Spleen (tissue), 11 donors: ENCODE results near the gene OR8D1. TPM values are rescaled to one million over a fixed set of nuclear protein-coding genes. Genes with fewer than 3 reads are reported as not detected.

ENCODE experiments used
- DNase-seq: peaks from one replicate; pipeline ENCODE4 v3.0.0-alpha.2; 2020
- H3K27ac ChIP-seq, 8 donors: fragments of 200-600 bp; sonication (generic) in 7 of 8; 1 replicate in 4 of 8; 2 replicates in 4 of 8; pipeline versions ENCODE4 v1.5.0 to v1.8.0; 2016 to 2021; ENCODE audit warnings: inconsistent platforms in 4 of 8, mild to moderate bottlenecking in 4 of 8, moderate library complexity in 1 of 8
- H3K27me3 ChIP-seq, 7 donors: fragments of 200-600 bp; sonication (generic) in 6 of 7; replicated peaks in 1 of 7; 1 replicate in 4 of 7; 2 replicates in 3 of 7; pipeline versions ENCODE4 v1.5.0 to v1.8.0; 2016 to 2021; ENCODE audit warnings: inconsistent platforms in 3 of 7, mild to moderate bottlenecking in 1 of 7
- H3K36me3 ChIP-seq, 6 donors: fragments of 200-600 bp; sonication (generic) in 5 of 6; 1 replicate in 4 of 6; 2 replicates in 2 of 6; pipeline versions ENCODE4 v1.5.0 to v1.8.0; 2016 to 2021; ENCODE audit warnings: inconsistent platforms in 2 of 6
- H3K4me1 ChIP-seq, 6 donors: fragments of 200-600 bp; sonication (generic) in 5 of 6; 1 replicate in 3 of 6; 2 replicates in 3 of 6; pipeline versions ENCODE4 v1.5.0 to v1.8.0; 2016 to 2021; ENCODE audit warnings: inconsistent platforms in 3 of 6
- H3K4me3 ChIP-seq, 8 donors: fragments of 200-600 bp; sonication (generic) in 7 of 8; 1 replicate in 4 of 8; 2 replicates in 4 of 8; pipeline versions ENCODE4 v1.5.0 to v1.8.0; 2016 to 2021; ENCODE audit warnings: inconsistent platforms in 4 of 8, mild to moderate bottlenecking in 4 of 8, moderate library complexity in 2 of 8
- H3K9me3 ChIP-seq, 8 donors: fragments of 200-600 bp; sonication (generic) in 7 of 8; 1 replicate in 4 of 8; 2 replicates in 4 of 8; pipeline versions ENCODE4 v1.5.0 to v1.8.0; 2016 to 2021; ENCODE audit warnings: inconsistent platforms in 4 of 8
- POLR2A ChIP-seq, 3 donors: fragments of 450-650 bp; IDR thresholded peaks; one replicate each; pipeline ENCODE4 v1.5.1; 2017; ENCODE audit warnings: antibody characterized with exemption in 3 of 3, mild to moderate bottlenecking in 1 of 3
- POLR2AphosphoS5 ChIP-seq, 3 donors: sonication (generic); formaldehyde crosslinking; IDR thresholded peaks; one replicate each; pipeline ENCODE4 v1.5.1; 2017; ENCODE audit warnings: antibody characterized with exemption in 3 of 3
- WGBS, 5 donors: extraction: QIAGEN DNeasy Blood & Tissue Kit in 3 of 5; methylation state at CpG; one replicate each; pipeline versions ENCODE4 v1.1.5 to v1.1.7; 2013 to 2018; 5-methylcytosine and 5-hydroxymethylcytosine counted together
- intact Hi-C: fragments of 100-400 bp; cut with DNase I; formaldehyde crosslinking; loops from one replicate; pipeline ENCODE4 v1.15.0; 2023; ENCODE audit warnings: low total_unique reads
- polyA plus RNA-seq, 3 donors: library from polyadenylated mRNA; stranded (reverse); fragments of 200-250 nt; gene quantifications; one replicate each; pipeline ENCODE4 v1.2.1, GENCODE V29; 2013
- total RNA-seq, 7 donors: library from RNA; depleted of rRNA in 3 of 7; stranded (reverse); fragments of >200 nt in 3 of 7; fragmentation: NEBNext Ultra II Directional in 4 of 7; extraction: Animal tissue kit (Norgen Biotek cat#: 25700) in 4 of 7; gene quantifications; one replicate each; pipeline versions ENCODE4 v1.1.0 to v1.2.1, GENCODE V29; 2016 to 2021
- TF ChIP-seq, protein P1 (sequence below), 11 experiments: fragments of 200-600 bp in 7 of 11; fragments of 450-650 bp in 4 of 11; sonication (generic) in 4 of 11; IDR thresholded peaks in 8 of 11; conservative IDR thresholded peaks in 3 of 11; 1 replicate in 7 of 11; 2 replicates in 4 of 11; pipeline versions ENCODE4 v1.4.0 to v1.8.0; 2016 to 2021; ENCODE audit warnings: antibody characterized with exemption in 11 of 11, inconsistent platforms in 4 of 11, mild to moderate bottlenecking in 1 of 11
- donor health status: healthy with polysubstance abuse.
- donor health status: DM: no; HTN: no; CAD: no; lungs with moderate emphysema.
- donor health status: DM: no; HTN: no; CAD: no.
- donor health status: Bipolar disorder and iron deficiency.
- donor health status: healthy.
- donor health status: DM: no; HTN: no; CAD: no.
- donor health status: DM: yes; HTN: yes; CAD: no.

OR8D1 gene
- total and polyA plus RNA-seq, 10 donors: not detected

DNA sequence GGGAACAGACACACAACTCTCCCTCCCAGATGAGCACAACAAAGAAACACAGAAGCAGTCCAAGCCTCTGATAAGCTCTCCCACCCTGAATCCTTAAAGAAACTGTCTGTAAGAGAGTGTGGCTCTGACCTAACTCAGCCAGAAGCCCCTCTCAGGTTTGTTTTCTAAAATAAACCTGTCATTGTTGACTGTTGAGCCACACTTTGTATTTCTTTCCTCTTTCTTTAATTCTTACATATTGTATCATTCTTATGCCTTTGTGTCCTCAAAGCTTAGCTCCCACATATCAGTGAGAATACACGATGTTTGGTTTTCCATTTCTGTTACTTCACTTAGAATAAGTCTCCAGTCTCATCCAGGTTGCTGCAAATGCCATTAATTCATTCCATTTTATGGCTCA, 14.0 kb upstream of the OR8D1 start:
- intact Hi-C loops: no loop called here
- 81 to 96% (median 91%) methylated on average over 1 of the region's 1 CpG for WGBS, 5 donors

GRCh38 chr11:124322356-124322755, 8.6 kb upstream of the OR8D1 start:
- no peaks in the 10 kb centered on the region for H3K36me3 ChIP-seq
- peaks cover 0 to 5% (median 0%) of the 10 kb centered on the region in 6 donors for H3K4me1 ChIP-seq
- intact Hi-C loops: no loop called here
- H3K27me3 ChIP-seq: no peaks in the 10 kb centered on the region
- no peaks in the 10 kb centered on the region for H3K9me3 ChIP-seq
- DNase-seq: no peak
- TF ChIP-seq POLR2AphosphoS5 (IDR thresholded peaks at IDR 0.05) (no peak), POLR2A (IDR thresholded peaks at IDR 0.05) (no peak)
- TF ChIP-seq, protein P1, sequence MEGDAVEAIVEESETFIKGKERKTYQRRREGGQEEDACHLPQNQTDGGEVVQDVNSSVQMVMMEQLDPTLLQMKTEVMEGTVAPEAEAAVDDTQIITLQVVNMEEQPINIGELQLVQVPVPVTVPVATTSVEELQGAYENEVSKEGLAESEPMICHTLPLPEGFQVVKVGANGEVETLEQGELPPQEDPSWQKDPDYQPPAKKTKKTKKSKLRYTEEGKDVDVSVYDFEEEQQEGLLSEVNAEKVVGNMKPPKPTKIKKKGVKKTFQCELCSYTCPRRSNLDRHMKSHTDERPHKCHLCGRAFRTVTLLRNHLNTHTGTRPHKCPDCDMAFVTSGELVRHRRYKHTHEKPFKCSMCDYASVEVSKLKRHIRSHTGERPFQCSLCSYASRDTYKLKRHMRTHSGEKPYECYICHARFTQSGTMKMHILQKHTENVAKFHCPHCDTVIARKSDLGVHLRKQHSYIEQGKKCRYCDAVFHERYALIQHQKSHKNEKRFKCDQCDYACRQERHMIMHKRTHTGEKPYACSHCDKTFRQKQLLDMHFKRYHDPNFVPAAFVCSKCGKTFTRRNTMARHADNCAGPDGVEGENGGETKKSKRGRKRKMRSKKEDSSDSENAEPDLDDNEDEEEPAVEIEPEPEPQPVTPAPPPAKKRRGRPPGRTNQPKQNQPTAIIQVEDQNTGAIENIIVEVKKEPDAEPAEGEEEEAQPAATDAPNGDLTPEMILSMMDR (IDR thresholded peaks at IDR 0.05 in 8 of 11, conservative IDR thresholded peaks at IDR 0.05 in 3 of 11): no peak
- no peak overlapping the region for H3K27ac ChIP-seq
- 85 to 97% (median 89%) methylated on average over 1 of the region's 1 CpG for WGBS, 5 donors
- H3K4me3 ChIP-seq: no peak overlapping the region

More for the DNA sequence above, 14.0 kb upstream of the OR8D1 start:
- Histone ChIP-seq H3K4me3 (no peak overlapping the region), H3K9me3 (no peaks in the 10 kb centered on the region), H3K27ac (peak overlapping the region in 2 of 8 donors; percentile 13 to 74), H3K4me1 (peaks cover 0 to 37% (median 7%) of the 10 kb centered on the region in 6 donors), H3K27me3 (no peaks in the 10 kb centered on the region), H3K36me3 (no peaks in the 10 kb centered on the region)
- DNase-seq: no peak
- no peak for TF ChIP-seq POLR2A (IDR thresholded peaks at IDR 0.05)
- TF ChIP-seq POLR2AphosphoS5 (IDR thresholded peaks at IDR 0.05): no peak
- TF ChIP-seq, protein P1 (IDR thresholded peaks at IDR 0.05 in 8 of 11, conservative IDR thresholded peaks at IDR 0.05 in 3 of 11): no peak

GRCh38 chr11:124320097-124320496, 6.3 kb upstream of the OR8D1 start, which contains the start of gene OR8D2:
Gene OR8D2 (minus strand): TSS chr11:124320197. CDS start chr11:124320197, 0 bp downstream.
- Histone ChIP-seq H3K9me3 (no peaks in the 10 kb centered on the region), H3K4me3 (no peak within 1 kb of the TSS), H3K4me1 (no peaks in the 10 kb centered on the region), H3K27ac (no peak within 1 kb of the TSS), H3K36me3 (no peaks in the 10 kb centered on the region), H3K27me3 (no peaks in the 10 kb centered on the region)
- WGBS, 5 donors: 50 to 71% (median 68%) methylated on average over 1 of the region's 1 CpG
- TF ChIP-seq, protein P1 (IDR thresholded peaks at IDR 0.05 in 8 of 11, conservative IDR thresholded peaks at IDR 0.05 in 3 of 11): no peak
- TF ChIP-seq POLR2A (IDR thresholded peaks at IDR 0.05): no peak
- TF ChIP-seq POLR2AphosphoS5 (IDR thresholded peaks at IDR 0.05): no peak
- no peak for DNase-seq
- intact Hi-C loops: no loop called here

- H3K4me1 ChIP-seq: no peaks in the 10 kb centered on the region
- no peak overlapping the region for H3K4me3 ChIP-seq
- no peaks in the 10 kb centered on the region for H3K36me3 ChIP-seq
- no peak for DNase-seq
- whole genome bisulfite sequencing, 5 donors: 39 to 57% (median 43%) methylated on average over 3 of the region's 3 CpGs
- H3K27me3 ChIP-seq: no peaks in the 10 kb centered on the region
- intact Hi-C loops: no loop called here
- no peaks in the 10 kb centered on the region for H3K9me3 ChIP-seq
- no peak for TF ChIP-seq POLR2AphosphoS5 (IDR thresholded peaks at IDR 0.05)
- TF ChIP-seq, protein P1 (IDR thresholded peaks at IDR 0.05 in 8 of 11, conservative IDR thresholded peaks at IDR 0.05 in 3 of 11): no peak
- TF ChIP-seq POLR2A (IDR thresholded peaks at IDR 0.05): no peak
- H3K27ac ChIP-seq: no peak overlapping the region
Observed at GRCh38 chr11:124315052-124315451, 1.3 kb upstream of the OR8D1 start.
